GM12891 (cell line): Measurements from ENCODE around the gene CTSW.

Experiments
- PAX5 ChIP-seq: IDR thresholded peaks from 2 replicates; pipeline ENCODE4 v1.6.1; 2011; ENCODE audit warnings: low read length, moderate library complexity, mild to moderate bottlenecking; ENCODE audit not compliant: insufficient read depth, severe bottlenecking
- POLR2A ChIP-seq: IDR thresholded peaks from 2 replicates; pipeline ENCODE4 v1.6.1; 2011; ENCODE audit warnings: low read depth, low read length, control low read depth

DNA sequence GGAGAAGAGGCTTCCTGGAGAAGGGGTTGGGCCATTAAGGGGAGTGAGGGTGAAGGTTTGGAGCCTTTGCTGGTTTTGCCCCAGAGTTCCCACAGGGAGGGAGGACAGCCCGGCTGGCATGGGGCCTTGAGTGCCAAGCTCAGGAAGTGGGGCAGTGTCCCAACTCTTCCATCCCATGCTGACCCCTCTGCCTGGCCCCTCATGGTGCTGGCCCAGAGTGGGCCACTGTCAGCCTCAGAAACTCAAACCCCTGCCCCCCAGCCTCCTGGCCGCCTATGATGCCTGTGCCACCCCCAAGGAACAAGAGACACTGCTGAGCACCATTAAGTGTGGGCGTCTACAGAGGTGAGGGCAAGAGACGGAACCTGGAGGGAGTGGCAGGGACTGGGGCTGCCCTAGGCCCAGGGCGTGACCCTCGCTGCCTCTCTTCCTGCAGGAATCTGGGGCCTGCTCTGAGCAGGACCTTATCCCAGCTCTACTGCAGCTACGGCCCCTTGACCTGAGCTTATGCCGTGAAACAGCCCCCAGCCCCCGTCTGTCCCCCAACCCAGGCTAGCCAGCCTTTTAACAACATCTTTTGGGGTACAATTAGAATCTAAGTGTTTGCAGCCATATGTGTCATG lies 14.0 kb upstream of the CTSW start:
- TF ChIP-seq POLR2A (no peak), PAX5 (no peak)
